ENCODE measurements around the gene IDI2.

Gene IDI2

DNA sequence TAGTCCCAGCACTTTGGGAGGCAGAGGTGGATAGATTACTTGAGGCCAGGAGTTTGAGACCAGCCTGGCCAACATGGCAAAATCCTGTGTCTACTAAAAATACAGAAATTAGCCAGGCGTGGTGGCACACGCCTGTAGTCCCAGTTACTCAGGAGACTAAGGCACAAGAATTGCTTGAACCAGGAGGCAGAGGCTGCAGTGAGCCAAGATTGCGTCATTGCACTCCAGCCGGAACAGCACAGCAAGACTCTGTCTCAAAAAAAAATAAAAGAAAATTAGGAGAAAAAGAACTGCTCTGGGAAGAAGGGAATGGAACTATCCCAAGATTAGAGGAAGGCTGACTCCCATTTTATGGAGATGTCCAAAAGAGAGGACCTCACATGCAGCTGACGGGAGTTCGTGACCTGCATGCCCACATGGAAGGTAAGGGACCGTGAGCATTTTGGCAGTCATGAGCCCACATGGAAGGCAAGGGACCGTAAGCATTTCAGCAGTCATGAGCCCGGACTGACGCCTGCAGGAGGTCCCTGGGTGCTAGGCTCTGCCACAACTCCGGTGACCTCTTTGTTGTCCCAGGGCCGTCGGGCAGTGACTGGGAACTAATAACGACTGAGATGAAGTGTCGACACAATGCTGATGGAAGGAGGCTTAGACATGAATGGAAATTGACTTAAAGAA lies 56.0 kb downstream of the IDI2 start:
- Histone ChIP-seq H3K36me3 (ENCODE audit: control insufficient read depth in 1 of 2, insufficient read depth in 2 of 2, low read length in 2 of 2) (no peaks in the 10 kb centered on the region), H3K4me1 (ENCODE audit: control insufficient read depth in 1 of 2, insufficient read depth in 2 of 2, low read length in 2 of 2) (no peaks in the 10 kb centered on the region), H2BK12ac (ENCODE audit: low read length) (no peak overlapping the region), H3K27ac (ENCODE audit: low read depth, low read length) (no peak overlapping the region), H3K18ac (ENCODE audit: low read length) (no peak overlapping the region), H3K4me2 (ENCODE audit: low read length) (no peak overlapping the region), H2BK120ac (ENCODE audit: insufficient read depth, low read length, poor library complexity) (no peak overlapping the region), H2AK5ac (ENCODE audit: low read length) (no peak overlapping the region), H4K91ac (ENCODE audit: low read depth, low read length) (no peak overlapping the region), H3K9me3 (ENCODE audit: insufficient read depth, low read depth, low read length) (peaks cover 3% of the 10 kb centered on the region), H3K79me2 (ENCODE audit: control insufficient read depth, insufficient read depth, low read length, poor library complexity) (no peaks in the 10 kb centered on the region), H3K9ac (ENCODE audit: low read length) (no peak overlapping the region), H3K14ac (ENCODE audit: low read length) (no peak overlapping the region), H4K8ac (ENCODE audit: low read depth, low read length) (no peak overlapping the region), H3K23ac (ENCODE audit: low read length) (no peak overlapping the region), H3K4ac (ENCODE audit: low read depth, low read length) (no peak overlapping the region), H3K79me1 (ENCODE audit: low read length) (no peaks in the 10 kb centered on the region), H4K12ac (ENCODE audit: low read depth, low read length) (no peak overlapping the region), H3K27me3 (ENCODE audit: insufficient read depth, low read length) (no peaks in the 10 kb centered on the region), H2AFZ (ENCODE audit: insufficient read depth, low read length, poor library complexity) (no peak overlapping the region), H3K4me3 (ENCODE audit: low read depth, low read length) (no peak overlapping the region), H2BK5ac (ENCODE audit: low read depth, low read length, poor library complexity) (no peak overlapping the region)
- peak; percentile 59 to 66 for DNase-seq
- no CpG with 5 or more reads among the region's 15 CpGs for WGBS (ENCODE audit: extremely low coverage, insufficient coverage, insufficient read length)

Measured in trophoblast cell (in vitro differentiated cells and primary cell).